ENCODE data around the gene GALNT8. TPM values are rescaled to one million over a fixed set of nuclear protein-coding genes. Genes with fewer than 3 reads are reported as not detected.

Gene GALNT8
- total RNA-seq, 1 experiment from 2014 or later, result not detected

- no peak for TF ChIP-seq SP1 (IDR thresholded peaks at IDR 0.05; ENCODE audit: low read depth)
Observed at GRCh38 chr12:4796694-4797482, 76.7 kb downstream of the GALNT8 start (continued).

- H3K79me2 ChIP-seq (ENCODE audit: insufficient read depth, low read length), result no peaks in the 10 kb centered on the region
- ATAC-seq (no peak), DNase-seq (ENCODE audit: low read depth, low spot score) (no peak)
- no peaks in the 10 kb centered on the region for H3K4me1 ChIP-seq (ENCODE audit: control insufficient read depth in 1 of 2, insufficient read depth in 2 of 2, low read length in 2 of 2)
- no peak overlapping the region for H3K4me2 ChIP-seq (ENCODE audit: low read length)
- no peak overlapping the region for H3K4me3 ChIP-seq (replicated peaks in 1 of 2; ENCODE audit: low read depth in 1 of 2, low read length in 2 of 2)
- BruUV-seq (replicated peaks), result no TSS peak
- CTCF ChIA-PET, result no interaction called here
- no peak for TF ChIP-seq ZBTB33 (IDR thresholded peaks at IDR 0.05; ENCODE audit: extremely low read depth, insufficient replicate concordance, low read length)
- TF ChIP-seq EZH2 (IDR thresholded peaks at IDR 0.05), result no peak
- TF ChIP-seq YY1 (IDR thresholded peaks at IDR 0.05; ENCODE audit: extremely low read depth, insufficient replicate concordance, low read depth, low read length), result no peak
- no peak for TF ChIP-seq EZH2phosphoT487 (IDR thresholded peaks at IDR 0.05; ENCODE audit: borderline replicate concordance)
- TF ChIP-seq REST (IDR thresholded peaks at IDR 0.05; ENCODE audit: low read depth), result no peak
- no peak for TF ChIP-seq CTCF (IDR thresholded peaks at IDR 0.05 in 2 of 3, conservative IDR thresholded peaks at IDR 0.05 in 1 of 3; ENCODE audit: borderline replicate concordance in 1 of 3, insufficient read depth in 1 of 3, low read depth in 2 of 3, low read length in 2 of 3)
- no peak for TF ChIP-seq ZFX (IDR thresholded peaks at IDR 0.05)
- TF ChIP-seq POLR2A (IDR thresholded peaks at IDR 0.05; ENCODE audit: borderline replicate concordance, extremely low read depth, insufficient read depth, insufficient read length), result no peak
- TF ChIP-seq ELF1 (IDR thresholded peaks at IDR 0.05; ENCODE audit: borderline replicate concordance, low read depth), result no peak
- TF ChIP-seq SRF (IDR thresholded peaks at IDR 0.05; ENCODE audit: low read depth), result no peak
- TF ChIP-seq FOSL1 (IDR thresholded peaks at IDR 0.05; ENCODE audit: low read depth), result no peak
- TF ChIP-seq POLR2AphosphoS5 (IDR thresholded peaks at IDR 0.05; ENCODE audit: low read depth, low read length), result no peak
- TF ChIP-seq MAX (IDR thresholded peaks at IDR 0.05), result no peak
- no peak for TF ChIP-seq JUND (IDR thresholded peaks at IDR 0.05)
- no peak for TF ChIP-seq ATF3 (IDR thresholded peaks at IDR 0.05)
- TF ChIP-seq SP1 (IDR thresholded peaks at IDR 0.05; ENCODE audit: low read depth), result no peak
- no peak for TF ChIP-seq RAD21 (IDR thresholded peaks at IDR 0.05; ENCODE audit: low read depth)
- H3K9me3 ChIP-seq (ENCODE audit: control insufficient read depth in 1 of 2, insufficient read depth in 1 of 2, low read depth in 1 of 2, low read length in 2 of 2), result no peaks in the 10 kb centered on the region
- H3K36me3 ChIP-seq (ENCODE audit: control insufficient read depth in 1 of 2, insufficient read depth in 2 of 2, low read length in 2 of 2), result no peaks in the 10 kb centered on the region
- no peak overlapping the region for H2AFZ ChIP-seq (ENCODE audit: low read depth, low read length, poor library complexity, severe bottlenecking)
- intact Hi-C loops (cut with micrococcal nuclease), result no loop called here
- no peak overlapping the region for H3K27ac ChIP-seq (ENCODE audit: low read depth, low read length)
- RAD21 ChIA-PET (ENCODE audit: low non-redundant PET in 1 of 2, low total read pairs in 2 of 2, uncharacterized antibody in 2 of 2, unreplicated experiment in 2 of 2), result no interaction called here
- peaks cover 83% of the 10 kb centered on the region for H3K27me3 ChIP-seq (ENCODE audit: insufficient read depth, low read length)
- POLR2A ChIA-PET, result no interaction called here
- H3K9ac ChIP-seq (ENCODE audit: low read length), result no peak overlapping the region
- no peaks in the 10 kb centered on the region for H3K9me2 ChIP-seq (ENCODE audit: insufficient read depth)
- no peaks in the 10 kb centered on the region for H4K20me1 ChIP-seq (ENCODE audit: insufficient read depth)
Observed at GRCh38 chr12:4800555-4800954, 80.4 kb downstream of the GALNT8 start.

All from HCT116 (cell line).